DND-41 (cell line): Measurements from ENCODE around the gene UGT2A3.

ENCODE experiments used
- EZH2 ChIP-seq: IDR thresholded peaks from 3 replicates; pipeline ENCODE4 v1.6.1; 2012; ENCODE audit warnings: borderline replicate concordance, low read depth, mild to moderate bottlenecking, moderate library complexity, low read length, inconsistent platforms; ENCODE audit not compliant: severe bottlenecking
- TF ChIP-seq, protein P1 (sequence below): IDR thresholded peaks from 2 replicates; pipeline ENCODE4 v1.5.1; 2012; ENCODE audit warnings: borderline replicate concordance, low read length, moderate library complexity, mild to moderate bottlenecking; ENCODE audit not compliant: poor library complexity, severe bottlenecking; ENCODE audit errors: extremely low read depth

DNA sequence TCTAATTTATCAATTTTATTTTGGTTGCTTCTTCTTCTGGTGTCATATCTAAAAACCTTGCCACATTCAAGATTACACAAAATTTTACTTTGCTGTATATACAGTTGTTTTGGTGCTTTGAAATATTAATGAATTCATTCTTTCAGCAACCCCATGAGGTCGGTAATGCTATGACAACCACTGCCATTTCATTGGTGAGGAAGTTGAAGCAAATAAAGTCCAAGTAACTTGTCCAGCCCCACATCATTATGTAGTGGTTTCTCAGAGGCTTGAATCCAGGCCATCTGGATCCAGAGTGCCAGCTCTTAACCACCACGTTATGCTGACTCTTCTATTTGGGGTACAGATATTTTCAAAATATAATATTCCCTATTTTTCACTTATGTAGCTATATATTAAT is 42.2 kb downstream of the UGT2A3 start:
- TF ChIP-seq, protein P1, sequence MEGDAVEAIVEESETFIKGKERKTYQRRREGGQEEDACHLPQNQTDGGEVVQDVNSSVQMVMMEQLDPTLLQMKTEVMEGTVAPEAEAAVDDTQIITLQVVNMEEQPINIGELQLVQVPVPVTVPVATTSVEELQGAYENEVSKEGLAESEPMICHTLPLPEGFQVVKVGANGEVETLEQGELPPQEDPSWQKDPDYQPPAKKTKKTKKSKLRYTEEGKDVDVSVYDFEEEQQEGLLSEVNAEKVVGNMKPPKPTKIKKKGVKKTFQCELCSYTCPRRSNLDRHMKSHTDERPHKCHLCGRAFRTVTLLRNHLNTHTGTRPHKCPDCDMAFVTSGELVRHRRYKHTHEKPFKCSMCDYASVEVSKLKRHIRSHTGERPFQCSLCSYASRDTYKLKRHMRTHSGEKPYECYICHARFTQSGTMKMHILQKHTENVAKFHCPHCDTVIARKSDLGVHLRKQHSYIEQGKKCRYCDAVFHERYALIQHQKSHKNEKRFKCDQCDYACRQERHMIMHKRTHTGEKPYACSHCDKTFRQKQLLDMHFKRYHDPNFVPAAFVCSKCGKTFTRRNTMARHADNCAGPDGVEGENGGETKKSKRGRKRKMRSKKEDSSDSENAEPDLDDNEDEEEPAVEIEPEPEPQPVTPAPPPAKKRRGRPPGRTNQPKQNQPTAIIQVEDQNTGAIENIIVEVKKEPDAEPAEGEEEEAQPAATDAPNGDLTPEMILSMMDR = no peak
- no peak for TF ChIP-seq EZH2
